ENCODE results near the gene AP3D1.

Gene AP3D1

DNA sequence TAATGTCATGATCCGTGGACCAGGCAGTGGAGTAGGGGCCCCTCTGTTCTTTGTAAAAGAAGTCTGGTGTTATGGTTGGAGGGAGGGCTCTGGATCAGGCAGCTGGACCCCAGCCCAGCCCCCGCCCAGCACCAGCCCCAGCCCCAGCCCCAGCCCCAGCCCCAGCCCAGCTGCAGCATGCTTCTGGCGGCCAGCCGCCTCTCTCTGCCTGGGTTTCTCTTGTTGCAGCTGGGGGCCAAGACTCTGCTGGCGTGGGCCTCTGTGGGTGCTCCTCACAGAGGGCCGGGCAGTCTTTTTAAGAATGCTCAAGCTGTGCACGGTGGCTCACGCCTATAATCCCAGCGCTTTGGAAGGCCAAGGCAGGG is 30.2 kb upstream of the AP3D1 start:
- DNase-seq (ENCODE audit: low read depth in 2 of 3, low spot score in 2 of 3): no peak

DNA sequence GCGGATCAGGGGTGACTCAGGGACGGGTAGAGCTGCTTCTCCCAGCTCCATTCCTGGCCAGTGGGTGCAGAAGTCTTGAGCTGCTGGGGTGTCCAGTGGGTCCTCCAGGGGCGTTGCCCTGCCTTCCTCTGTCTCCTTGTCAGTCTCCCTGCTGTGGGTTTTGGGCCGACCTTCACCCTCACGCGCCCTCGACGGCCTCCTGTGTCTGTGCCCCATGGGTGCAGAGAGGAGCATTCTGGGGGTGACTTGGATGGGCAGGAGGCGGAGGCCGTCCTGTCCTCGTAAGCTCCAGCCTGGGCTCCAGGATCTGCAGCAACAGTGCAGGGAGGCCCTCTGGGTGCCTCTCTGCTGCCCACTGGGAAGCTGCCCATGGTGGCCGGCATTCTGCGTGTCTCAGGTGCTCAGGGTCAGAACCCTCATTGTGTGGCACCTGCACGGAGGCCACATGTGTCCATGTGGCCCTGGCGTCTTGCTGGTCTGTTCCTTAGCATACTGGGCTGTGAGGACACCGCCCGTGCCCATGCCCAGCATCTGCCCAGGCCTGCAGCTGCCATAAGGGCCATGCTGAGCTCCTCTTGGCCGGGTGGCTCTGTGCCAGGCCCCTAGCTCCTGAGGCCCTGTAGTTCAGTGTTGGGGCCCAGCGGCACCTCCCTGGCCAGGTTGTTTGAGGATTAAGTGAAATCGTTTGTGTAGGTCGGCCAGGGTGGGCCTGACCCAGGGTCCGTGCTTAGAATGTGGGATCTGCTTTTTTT is 29.7 kb upstream of the AP3D1 start:
- DNase-seq (ENCODE audit: low read depth in 2 of 3, low spot score in 2 of 3): no peak

DNA sequence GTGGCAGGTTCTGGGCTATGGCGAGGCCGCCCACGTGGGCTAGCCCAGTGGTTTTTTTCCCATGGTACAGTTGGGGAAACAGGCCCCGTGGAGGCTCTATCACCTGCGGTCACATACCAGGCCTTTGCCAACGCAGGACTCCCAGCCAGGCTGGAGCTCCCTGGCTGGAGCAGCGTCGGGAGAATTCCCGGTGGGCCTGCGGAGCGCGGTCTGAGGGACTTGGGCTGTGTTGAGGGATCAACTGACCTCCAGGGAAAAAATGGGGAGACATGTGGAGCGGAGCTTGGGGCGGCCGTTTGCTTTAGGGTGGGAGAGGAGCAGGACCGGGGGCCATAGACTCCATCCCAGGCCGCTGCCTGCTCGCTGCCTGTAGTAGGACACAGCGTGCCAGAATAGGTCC is 28.7 kb upstream of the AP3D1 start:
- no peak for DNase-seq (ENCODE audit: low read depth in 2 of 3, low spot score in 2 of 3)

DNA sequence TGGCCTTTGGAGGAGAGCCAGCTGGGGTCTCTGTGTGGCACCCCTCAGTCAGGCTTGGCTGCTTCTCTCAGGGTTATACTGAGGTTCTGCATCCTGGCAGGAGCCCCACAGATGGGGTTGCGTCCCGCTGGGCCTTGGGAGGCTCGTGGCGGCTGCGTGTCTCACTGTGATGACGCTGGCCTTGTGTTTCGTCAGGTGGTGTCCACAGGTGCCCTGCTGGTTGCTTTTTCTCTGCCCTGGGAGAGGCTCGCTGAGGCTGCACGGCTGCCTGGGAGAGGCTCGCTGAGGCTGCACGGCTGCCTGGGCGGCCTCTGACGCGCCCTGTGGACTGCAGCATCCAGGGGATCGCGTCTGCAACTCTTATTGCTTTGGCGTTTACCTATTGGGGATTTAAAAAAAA is 27.7 kb upstream of the AP3D1 start:
- DNase-seq (ENCODE audit: low read depth in 2 of 3, low spot score in 2 of 3): no peak

DNA sequence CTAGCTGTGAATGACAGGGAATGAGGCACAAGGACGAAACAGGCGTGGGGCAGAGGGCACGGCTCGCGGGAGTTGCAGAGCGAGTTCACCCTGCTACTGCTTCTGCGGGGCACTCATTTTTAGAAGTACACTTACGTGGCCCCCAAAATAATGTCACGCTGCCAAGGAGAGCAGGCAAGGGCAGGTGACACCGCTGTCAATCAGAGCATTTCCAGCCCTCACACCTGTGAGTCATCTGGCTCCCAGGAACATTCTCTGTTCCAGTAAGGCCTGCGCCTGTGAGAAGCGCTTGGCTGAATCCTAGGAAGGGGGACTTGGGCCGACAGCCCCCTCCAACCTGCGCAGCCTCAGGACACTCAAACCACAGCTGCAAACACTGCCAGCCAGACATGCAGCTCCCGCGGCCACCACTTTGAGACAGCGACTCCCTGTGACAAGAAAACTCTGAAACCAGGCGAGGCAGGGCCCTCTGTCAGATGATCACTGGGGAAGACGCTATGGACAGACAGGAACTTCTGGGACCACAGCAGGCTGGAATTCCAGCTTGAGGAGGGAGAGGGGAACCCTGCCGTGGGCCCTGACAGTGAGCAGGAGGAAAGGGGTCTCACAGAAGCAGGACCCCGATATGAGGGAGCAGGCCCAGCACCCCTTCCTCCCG is 25.1 kb upstream of the AP3D1 start:
- no peak for DNase-seq (ENCODE audit: low read depth in 2 of 3, low spot score in 2 of 3)

DNA sequence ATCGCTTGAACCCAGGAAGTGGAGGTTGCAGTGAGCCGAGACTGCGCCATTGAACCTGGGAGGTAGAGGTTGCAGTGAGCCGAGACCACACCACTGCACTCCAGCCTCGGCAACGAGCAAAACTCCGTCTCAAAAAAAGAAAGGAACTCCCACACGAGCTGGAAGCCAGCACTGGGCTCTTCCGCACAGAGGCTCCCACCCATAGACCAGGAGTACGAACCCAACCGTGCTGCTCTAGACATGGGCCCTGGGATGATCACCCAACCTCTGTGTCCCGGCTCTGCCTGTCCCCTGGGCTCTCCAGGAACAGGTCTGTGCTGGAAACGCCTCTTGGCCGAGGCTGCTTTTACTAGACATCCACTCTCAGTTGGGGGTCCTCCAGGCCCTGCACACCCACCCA is 24.4 kb upstream of the AP3D1 start:
- no peak for DNase-seq (ENCODE audit: low read depth in 2 of 3, low spot score in 2 of 3)

DNA sequence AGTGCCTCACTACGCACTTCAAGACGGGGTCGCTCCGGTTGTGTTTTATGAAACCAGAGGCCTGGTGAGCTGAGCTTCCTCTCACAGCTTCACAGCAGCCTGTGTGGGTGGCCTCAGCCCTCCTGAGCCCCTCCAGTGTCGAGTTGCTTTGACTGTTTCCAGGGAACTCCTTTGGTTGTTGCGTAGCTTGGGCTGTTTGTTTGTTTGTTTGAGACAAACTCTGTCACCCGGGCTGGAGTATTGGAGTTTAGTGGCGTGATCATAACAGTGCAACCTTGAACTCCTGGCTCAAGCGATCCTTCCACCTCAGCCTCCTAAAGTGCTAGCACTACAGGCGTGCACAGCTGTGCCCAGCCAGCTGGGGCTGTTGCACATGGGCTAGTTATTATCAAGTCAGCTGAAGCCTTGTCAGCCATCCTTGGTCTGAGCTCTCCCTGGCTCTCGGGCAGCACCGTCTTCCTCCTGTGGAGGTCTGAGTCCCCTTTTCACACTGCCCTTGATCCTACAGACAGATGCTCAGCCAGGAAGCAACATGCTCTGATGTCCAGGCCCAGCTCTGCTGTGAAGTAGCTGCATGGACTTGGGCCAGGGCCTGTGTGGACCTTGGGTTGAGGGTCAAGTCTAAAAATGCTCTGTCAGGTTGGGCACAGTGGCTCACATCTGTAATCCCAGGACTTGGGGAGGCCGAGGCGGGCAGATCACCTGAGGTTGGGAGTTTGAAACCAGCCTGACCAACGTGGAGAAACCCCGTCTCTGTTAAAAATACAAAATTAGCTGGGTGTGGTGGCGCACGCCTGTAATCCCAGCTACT is 22.6 kb upstream of the AP3D1 start:
- DNase-seq (ENCODE audit: low read depth in 2 of 3, low spot score in 2 of 3): no peak

DNA sequence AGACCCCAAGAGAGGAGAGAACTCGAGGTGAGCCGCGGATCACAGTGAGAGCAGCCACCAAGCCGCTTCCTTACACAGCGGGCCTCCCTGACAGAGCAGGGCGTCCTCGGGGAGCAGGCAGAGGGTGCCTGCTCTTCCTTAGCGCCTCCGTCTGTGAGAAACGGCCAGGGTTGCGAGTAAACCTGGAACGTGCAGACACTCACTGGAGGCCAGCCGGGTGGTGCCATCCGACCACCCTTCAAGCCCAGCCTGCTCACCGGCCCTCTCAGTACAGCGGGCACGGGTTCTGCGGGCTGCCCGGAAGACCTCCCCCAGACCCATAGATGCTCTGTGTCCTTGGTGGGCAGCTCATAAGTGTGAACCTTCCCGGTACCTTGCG is 22.0 kb upstream of the AP3D1 start:
- DNase-seq (ENCODE audit: low read depth in 2 of 3, low spot score in 2 of 3): no peak

DNA sequence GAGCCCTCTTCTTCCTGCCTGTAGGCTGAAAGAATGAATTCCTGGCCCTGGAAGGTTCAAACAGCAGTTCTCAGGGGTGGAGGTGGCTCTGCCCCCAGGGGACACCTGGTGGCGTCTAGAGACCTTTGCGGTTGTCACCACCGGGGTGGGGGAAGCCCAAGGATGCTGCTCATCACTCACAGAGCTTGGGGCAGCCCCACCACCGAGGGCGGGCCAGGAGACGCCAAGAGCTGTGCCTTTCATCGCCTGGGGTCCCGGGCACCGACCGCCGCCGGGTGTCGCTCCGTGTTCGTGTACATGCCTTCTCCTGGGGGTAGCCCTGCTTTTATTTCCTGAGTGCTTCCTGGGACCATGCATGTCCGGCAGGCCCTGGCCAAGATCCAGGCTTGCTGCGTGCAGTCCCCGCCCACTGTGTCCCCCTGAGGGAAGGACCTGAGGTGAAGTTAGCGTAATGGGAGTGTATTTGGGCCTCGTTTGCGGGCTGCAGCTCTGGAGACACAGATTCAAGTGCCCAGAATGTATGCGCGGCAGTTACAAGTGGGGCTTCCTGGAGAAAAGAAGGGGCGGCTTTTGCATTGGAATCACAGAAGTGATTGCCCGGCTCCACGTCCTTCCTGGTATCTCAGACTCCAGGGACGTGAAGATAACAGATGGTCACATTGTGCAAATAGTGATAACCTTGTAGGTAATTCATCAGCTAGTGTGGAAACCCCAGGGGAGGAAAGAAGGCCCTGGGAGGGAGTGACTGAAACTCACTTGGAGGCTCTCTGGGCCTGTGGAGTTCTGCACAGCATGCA is 20.2 kb upstream of the AP3D1 start:
- DNase-seq (ENCODE audit: low read depth in 2 of 3, low spot score in 2 of 3): peak; percentile 59 to 76 (median 62)

DNA sequence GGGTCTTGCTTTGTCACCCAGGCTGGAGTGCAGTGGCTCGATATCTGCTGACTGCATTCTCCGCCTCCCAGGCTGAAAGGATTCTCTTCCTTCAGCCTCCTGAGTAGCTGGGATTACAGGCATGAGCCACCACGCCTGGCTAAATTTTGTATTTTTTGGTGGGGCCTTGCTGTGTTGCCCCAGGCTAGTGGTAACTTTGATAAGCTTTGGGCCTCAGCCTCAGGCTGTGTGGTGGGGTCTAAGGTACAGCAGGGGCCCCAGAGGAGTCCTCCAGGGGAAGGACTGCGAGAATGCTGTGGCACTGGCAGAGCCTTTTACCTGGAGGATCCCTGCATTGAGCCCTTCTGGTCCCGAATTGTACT is 19.6 kb upstream of the AP3D1 start:
- DNase-seq (ENCODE audit: low read depth in 2 of 3, low spot score in 2 of 3): no peak

DNA sequence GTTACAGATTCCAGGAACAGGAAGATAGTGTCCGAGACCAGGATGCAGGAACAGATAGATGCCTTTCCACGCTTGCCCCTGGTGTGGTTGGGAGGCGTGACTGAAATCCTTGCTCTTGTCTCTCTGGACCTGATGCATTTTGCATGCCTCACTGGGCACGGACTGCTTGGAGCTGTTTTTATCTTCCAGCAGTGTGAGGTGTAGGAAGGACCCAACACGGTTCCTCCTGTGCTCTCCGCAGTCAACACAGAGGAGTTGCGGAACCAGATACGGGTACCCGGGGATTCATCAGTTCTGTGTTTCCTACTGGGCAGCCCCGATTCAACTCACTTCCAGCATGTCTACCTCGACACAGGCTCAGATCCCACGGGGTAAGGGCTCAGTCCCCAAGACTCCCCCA is 18.9 kb upstream of the AP3D1 start:
- no peak for DNase-seq (ENCODE audit: low read depth in 2 of 3, low spot score in 2 of 3)

DNA sequence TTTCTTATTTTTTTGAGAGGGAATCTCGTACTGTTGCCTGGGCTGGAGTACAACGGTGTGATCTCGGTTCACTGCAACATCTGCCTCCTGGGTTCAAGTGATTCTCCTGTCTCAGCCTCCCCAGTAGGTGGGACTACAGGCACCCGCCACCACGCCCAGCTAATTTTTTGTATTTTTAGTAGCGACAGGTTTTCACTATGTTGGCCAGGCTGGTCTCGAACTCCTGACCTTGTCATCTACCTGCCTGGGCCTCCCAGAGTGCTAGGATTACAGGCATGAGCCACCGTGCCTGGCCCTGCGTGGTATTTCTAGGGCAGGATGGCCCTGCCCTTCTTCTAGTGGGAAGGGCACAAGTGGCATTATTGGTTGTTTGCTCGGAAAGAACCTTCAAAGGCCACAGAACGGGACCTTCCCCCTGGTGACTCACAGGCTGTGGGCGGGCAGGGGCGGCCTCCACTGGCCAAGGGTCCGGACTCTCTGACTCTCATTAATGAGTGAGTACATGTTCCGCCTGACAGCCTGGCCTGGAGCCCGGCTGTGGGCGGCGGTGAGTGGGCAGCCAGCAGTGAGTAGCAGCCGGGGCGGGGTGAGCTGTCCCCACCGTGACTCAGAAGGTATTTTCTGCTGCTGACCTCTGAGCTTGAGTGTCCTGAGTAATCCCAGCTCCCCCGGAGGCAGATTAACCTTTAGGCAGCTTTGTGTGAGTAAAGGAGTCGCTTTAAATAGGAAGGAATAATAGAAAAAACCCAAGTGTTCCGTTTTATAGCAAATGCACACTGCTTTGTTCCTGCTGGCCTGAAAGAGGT is 17.5 kb upstream of the AP3D1 start:
- peak; percentile 56 to 89 (median 81) for DNase-seq (ENCODE audit: low read depth in 2 of 3, low spot score in 2 of 3)

DNA sequence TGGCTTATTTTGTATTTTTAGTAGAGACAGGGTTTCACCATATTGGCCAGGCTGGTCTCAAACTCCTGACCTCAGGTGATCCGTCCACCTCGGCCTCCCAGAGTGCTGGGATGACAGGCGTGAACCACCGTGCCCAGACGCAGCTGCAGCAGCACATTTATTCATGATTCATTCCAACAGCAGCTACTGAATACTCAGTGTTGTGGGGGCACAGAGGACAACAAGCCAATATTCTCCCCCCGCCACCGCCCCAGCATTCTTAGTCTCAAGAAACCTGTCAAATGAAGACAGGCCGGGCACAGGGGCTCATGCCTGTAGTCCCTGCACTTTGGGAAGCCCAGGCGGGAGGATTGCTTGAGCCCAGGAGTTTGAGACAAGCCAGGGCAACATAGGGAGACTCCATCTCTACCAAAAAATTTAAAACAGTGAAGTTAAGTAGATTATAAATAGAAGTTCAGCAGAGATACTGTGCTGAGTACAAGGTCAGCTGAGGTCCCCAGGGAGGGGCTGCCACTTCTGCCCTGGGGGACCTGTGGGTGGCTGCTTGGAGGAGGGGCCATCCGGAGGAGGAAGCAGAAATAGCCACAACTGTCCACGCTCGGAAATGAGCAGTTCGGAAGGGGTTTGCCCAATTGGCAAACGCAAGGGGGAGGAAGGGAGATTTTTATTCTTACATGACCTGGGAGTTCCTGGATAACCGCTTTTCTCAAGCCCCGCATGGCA is 16.7 kb upstream of the AP3D1 start:
- no peak for DNase-seq (ENCODE audit: low read depth in 2 of 3, low spot score in 2 of 3)

DNA sequence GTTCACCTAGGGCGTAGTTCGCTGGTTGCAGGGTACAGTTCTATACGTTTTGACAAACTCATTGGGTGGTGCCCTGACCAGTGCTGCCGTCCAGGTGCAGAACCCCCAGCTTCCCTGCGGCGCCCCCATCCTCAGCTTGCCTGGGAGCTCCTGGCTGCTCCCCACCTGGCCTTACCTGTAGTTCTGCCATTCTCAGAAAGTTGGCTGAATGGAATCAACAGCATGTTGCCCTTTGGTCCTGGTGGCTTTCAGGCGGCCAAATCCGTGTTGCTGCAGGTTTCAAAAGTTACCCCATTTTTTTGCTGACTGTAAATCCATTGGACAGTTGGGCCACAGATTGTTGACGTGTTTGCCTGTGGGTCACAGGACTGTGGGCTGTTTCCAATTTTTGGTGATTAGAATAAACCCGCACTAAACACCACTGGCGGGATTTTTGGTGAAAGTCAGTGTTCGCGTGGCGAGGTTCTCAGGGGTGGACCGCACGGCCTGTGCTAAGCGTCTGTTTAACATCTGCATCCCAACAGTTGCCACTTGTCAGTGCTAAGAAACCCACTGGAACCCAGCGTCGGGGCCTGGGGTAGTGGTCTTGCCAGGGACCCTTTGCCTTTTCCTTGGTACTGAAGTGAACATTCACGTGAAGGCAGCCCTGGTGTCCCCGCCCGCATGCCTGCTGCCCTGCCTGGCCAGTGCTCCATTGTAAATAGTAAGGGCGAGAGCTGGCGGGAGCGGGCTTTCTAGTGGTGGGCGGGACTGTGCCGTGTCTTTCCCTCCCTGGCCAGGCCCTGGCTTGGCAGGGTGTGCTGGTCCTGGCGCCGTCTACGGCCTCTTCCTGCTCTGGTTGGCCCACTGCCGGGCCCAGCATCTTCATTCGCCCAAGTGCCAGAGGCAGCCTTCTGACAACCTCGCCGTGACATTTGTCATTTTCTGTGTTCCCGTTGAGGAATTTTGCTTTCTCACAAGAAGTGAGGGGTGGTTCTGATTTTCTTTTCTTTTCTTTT is 15.7 kb upstream of the AP3D1 start:
- no peak for DNase-seq (ENCODE audit: low read depth in 2 of 3, low spot score in 2 of 3)

DNA sequence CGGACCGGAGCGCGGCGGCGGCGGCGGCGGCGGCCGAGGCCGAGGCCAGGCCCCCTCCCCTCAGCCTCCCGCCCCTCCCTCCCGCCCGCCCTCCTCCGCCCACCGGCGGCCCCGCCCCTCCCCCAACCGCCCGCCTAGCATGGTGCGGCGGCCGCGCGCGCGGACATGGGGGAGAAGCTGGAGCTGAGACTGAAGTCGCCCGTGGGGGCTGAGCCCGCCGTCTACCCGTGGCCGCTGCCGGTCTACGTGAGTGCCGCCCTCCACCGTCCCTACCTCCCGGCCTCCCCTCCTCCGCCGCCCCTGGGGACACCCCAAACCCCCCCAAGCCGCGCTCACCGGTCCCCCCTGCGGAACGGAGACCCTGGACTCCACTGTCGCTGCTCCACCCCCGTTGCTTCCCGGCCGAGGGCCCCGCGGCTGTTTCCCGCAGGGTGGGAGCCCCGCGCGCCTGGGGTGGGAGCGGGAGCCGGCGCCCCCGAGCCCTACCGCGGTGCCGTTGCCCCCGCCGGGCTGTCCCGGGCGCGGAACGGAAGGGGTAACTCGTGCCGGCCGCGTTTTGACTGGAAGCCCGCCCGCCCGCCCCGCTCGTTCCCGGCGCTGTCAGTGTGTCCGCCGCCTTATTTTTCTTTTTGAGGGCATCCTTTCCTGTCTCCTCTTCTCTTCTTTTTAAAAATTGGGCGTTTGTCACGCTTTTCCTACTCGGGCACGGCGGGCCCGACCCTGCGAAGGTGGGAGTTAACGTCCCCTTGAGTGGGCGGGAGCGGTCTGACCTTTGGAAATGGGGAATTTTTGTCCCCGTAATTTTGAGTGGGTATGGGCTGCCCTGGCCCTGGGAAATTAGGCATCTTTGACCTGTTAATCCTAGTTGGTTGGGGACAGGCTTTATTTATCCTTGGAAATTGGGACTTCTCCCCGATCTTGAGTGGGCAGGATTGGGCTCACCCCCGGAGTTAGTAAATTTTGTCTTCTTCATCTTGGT is 12.9 kb upstream of the AP3D1 start:
- DNase-seq (ENCODE audit: low read depth in 2 of 3, low spot score in 2 of 3): peak in 1 of 3 experiments; percentile 47

DNA sequence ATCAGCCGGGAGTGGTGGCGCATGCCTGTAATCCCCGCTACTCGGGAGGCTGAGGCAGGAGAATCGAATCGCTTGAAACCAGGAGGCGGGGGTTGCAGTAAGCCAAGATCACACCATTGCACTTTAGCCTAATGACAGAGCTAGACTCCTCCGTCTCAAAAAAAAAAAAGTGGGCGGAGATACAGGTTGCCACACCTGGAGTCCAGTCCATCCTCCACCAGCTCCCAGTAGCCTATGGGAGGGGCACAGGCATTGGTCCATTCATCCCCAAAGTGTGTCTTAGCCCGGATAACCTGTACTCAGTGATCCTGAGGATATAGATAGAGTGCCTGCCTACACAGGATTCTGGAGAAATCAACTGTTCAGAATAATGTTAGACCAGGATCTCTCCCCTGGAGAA is 9.0 kb upstream of the AP3D1 start:
- no peak for DNase-seq (ENCODE audit: low read depth in 2 of 3, low spot score in 2 of 3)

DNA sequence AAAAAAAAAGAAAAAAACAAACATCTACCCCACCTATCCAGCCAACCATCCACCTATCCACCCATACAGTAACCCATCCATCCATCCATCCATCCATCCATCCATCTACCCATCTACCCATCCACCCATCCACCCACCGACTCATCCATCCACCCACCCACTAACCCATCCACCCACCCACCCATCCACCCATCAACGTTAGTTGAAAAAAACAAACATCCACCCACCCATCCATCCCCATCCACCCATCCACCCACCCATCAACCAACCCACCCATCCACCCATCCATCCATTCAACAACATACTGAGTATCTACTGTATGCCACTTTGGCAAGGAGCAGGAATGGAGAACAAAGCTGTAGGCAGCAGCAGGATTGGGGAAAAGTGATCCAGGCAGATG is 6.1 kb upstream of the AP3D1 start:
- no peak for DNase-seq (ENCODE audit: low read depth in 2 of 3, low spot score in 2 of 3)

All from activated CD8-positive, alpha-beta memory T cell treated with anti-CD3 and anti-CD28 coated beads for 48 hours (primary cell).